ENCODE results near the gene OGDHL.

Gene OGDHL

DNA sequence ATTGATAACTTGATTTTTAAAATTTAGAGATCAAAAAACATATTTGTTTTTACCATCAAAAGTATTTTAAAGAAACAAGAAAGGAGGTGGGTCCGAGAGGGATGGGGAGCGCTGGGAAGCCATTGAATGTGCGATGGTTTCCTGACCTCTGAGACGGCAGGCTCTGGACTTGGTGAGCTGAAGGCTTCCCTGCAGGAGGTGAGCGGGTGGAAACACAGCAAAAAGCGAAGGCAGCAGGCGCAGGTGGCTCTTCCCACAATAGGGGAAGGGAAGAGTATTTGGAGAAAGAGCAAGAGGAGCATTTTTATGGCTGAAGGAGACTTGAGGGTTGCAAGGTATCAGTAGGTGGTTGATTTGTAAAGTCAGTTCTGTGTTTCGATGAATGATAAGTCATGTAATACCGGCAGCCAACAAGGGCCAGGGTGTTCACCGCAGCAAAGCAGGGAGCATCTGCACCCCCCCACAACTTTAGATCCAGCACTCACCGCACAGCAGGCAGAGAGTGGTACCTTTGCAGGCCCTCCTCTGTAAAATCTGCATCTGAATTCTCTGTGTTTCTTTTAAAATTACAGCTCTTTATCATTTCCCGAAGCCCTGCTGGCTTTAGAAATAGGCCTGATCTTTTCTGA is 72.1 kb downstream of the OGDHL start:
- H3K27ac ChIP-seq = no peak overlapping the region
- H3K27me3 ChIP-seq (replicated peaks) = peaks cover 53% of the 10 kb centered on the region
- no peak overlapping the region for H3K4me3 ChIP-seq (ENCODE audit: low read depth, low read length)
- TF ChIP-seq, protein P1, sequence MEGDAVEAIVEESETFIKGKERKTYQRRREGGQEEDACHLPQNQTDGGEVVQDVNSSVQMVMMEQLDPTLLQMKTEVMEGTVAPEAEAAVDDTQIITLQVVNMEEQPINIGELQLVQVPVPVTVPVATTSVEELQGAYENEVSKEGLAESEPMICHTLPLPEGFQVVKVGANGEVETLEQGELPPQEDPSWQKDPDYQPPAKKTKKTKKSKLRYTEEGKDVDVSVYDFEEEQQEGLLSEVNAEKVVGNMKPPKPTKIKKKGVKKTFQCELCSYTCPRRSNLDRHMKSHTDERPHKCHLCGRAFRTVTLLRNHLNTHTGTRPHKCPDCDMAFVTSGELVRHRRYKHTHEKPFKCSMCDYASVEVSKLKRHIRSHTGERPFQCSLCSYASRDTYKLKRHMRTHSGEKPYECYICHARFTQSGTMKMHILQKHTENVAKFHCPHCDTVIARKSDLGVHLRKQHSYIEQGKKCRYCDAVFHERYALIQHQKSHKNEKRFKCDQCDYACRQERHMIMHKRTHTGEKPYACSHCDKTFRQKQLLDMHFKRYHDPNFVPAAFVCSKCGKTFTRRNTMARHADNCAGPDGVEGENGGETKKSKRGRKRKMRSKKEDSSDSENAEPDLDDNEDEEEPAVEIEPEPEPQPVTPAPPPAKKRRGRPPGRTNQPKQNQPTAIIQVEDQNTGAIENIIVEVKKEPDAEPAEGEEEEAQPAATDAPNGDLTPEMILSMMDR (IDR thresholded peaks at IDR 0.05; ENCODE audit: low read depth, low read length, missing control alignments) = no peak
- in situ Hi-C loops (cut with HindIII; ENCODE audit: low pct_ligation_motif_present, low sequenced_read_pairs) = no loop called here
- DNase-seq = no peak
- no peaks in the 10 kb centered on the region for H3K36me3 ChIP-seq (replicated peaks)

- Histone ChIP-seq H3K36me3 (replicated peaks) (no peaks in the 10 kb centered on the region), H3K27ac (no peak overlapping the region), H3K4me3 (ENCODE audit: low read depth, low read length) (no peak overlapping the region), H3K27me3 (replicated peaks) (peaks cover 53% of the 10 kb centered on the region)
- in situ Hi-C loops (cut with HindIII; ENCODE audit: low pct_ligation_motif_present, low sequenced_read_pairs) = no loop called here
- no peak for DNase-seq
- TF ChIP-seq, protein P1 (IDR thresholded peaks at IDR 0.05; ENCODE audit: low read depth, low read length, missing control alignments) = no peak
Measured at GRCh38 chr10:49688920-49689319, 73.2 kb downstream of the OGDHL start.

GRCh38 chr10:49688261-49688846 is 73.8 kb downstream of the OGDHL start:
- Histone ChIP-seq H3K4me3 (ENCODE audit: low read depth, low read length) (no peak overlapping the region), H3K36me3 (replicated peaks) (no peaks in the 10 kb centered on the region), H3K27me3 (replicated peaks) (peaks cover 53% of the 10 kb centered on the region), H3K27ac (no peak overlapping the region)
- TF ChIP-seq, protein P1 (IDR thresholded peaks at IDR 0.05; ENCODE audit: low read depth, low read length, missing control alignments) = no peak
- no peak for DNase-seq
- in situ Hi-C loops (cut with HindIII; ENCODE audit: low pct_ligation_motif_present, low sequenced_read_pairs) = no loop called here

DNA sequence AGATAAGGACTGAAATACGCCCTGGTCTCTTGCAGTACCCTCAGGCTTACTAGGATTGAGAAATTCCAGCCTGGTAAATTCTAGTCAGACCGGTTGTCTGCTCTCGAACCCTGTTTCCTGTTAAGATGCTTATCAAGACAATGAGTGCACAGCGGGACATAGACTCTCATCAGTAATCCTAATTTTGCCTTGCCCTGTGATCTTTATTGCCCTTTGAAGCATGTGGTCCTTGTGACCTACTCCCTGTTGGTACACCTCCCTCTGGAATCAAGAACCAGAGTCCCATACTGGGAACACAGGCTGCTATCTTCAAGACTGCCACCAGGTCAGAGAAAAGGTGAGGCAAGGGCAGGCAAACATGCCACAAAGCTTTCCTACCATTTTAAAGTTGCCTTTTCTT is 75.5 kb downstream of the OGDHL start:
- Histone ChIP-seq H3K27me3 (replicated peaks) (peaks cover 42% of the 10 kb centered on the region), H3K36me3 (replicated peaks) (no peaks in the 10 kb centered on the region), H3K4me3 (ENCODE audit: low read depth, low read length) (no peak overlapping the region), H3K27ac (no peak overlapping the region)
- in situ Hi-C loops (cut with HindIII; ENCODE audit: low pct_ligation_motif_present, low sequenced_read_pairs) = no loop called here
- DNase-seq = no peak
- TF ChIP-seq, protein P1 (IDR thresholded peaks at IDR 0.05; ENCODE audit: low read depth, low read length, missing control alignments) = no peak
